Stomach (tissue), 4 donors: ENCODE results near the gene USP32.

ENCODE experiments used
- EP300 ChIP-seq: sonication (generic); formaldehyde crosslinking; IDR thresholded peaks from one replicate; pipeline ENCODE4 v1.6.1; 2017; ENCODE audit warnings: antibody characterized with exemption
- POLR2A ChIP-seq, 4 donors: fragments of 450-650 bp; IDR thresholded peaks; one replicate each; pipeline ENCODE4 v1.6.1; 2016; ENCODE audit warnings: antibody characterized with exemption in 4 of 4, control low read depth in 2 of 4, mild to moderate bottlenecking in 1 of 4, moderate library complexity in 1 of 4
- POLR2AphosphoS5 ChIP-seq, 3 donors: sonication (generic); formaldehyde crosslinking; IDR thresholded peaks; one replicate each; pipeline ENCODE4 v1.6.1; 2016; ENCODE audit warnings: antibody characterized with exemption in 3 of 3
- TF ChIP-seq, protein P1 (sequence below), 7 experiments: fragments of 450-650 bp in 4 of 7; fragments of 200-600 bp in 3 of 7; sonication (generic) in 3 of 7; IDR thresholded peaks; one replicate each; pipeline ENCODE4 v1.5.1; 2016 to 2019; ENCODE audit warnings: antibody characterized with exemption in 7 of 7, control low read depth in 2 of 7, mild to moderate bottlenecking in 1 of 7

DNA sequence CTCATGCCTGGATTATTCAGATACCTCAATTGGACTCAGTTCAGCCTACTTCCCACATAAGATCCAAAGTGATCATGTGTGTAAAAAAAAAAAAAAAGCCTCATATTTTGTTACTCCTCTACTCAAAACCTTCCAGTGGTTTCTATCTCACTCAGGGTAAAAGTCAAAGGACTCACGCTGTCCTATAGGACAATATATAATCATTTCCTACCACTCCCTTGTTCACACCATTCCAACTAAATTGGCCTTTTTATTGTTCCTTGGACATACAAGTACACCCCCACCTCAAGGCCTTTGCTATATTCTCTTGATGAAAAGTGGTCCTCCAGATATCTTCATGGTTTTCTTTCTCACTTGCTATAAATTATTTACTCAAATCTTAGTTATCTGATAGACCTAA lies 99.2 kb downstream of the USP32 start:
- TF ChIP-seq, protein P1, sequence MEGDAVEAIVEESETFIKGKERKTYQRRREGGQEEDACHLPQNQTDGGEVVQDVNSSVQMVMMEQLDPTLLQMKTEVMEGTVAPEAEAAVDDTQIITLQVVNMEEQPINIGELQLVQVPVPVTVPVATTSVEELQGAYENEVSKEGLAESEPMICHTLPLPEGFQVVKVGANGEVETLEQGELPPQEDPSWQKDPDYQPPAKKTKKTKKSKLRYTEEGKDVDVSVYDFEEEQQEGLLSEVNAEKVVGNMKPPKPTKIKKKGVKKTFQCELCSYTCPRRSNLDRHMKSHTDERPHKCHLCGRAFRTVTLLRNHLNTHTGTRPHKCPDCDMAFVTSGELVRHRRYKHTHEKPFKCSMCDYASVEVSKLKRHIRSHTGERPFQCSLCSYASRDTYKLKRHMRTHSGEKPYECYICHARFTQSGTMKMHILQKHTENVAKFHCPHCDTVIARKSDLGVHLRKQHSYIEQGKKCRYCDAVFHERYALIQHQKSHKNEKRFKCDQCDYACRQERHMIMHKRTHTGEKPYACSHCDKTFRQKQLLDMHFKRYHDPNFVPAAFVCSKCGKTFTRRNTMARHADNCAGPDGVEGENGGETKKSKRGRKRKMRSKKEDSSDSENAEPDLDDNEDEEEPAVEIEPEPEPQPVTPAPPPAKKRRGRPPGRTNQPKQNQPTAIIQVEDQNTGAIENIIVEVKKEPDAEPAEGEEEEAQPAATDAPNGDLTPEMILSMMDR (IDR thresholded peaks at IDR 0.05): no peak
- TF ChIP-seq EP300 (no peak), POLR2A (IDR thresholded peaks at IDR 0.05) (no peak), POLR2AphosphoS5 (IDR thresholded peaks at IDR 0.05) (no peak)
